ENCODE measurements around the gene PALLD.

DNA sequence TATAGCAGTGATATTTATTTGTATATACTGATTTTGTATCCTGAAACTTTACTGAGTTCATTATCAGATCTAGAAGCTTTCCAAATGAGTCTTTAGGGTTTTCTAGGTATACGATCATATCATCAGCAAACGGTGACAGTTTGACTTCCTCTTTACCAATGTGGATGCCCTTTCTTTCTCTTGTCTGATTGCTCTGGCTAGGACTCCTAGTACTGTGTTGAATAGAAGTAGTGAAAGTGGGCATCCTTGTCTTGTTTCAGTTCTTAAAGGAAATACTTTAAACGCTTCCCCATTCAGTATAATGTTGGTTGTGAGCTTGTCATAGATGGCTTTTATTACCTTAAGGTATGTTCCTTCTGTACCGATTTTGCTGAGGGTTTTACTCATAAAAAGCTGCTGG is 475.7 kb downstream of the PALLD start:
- TF ChIP-seq EZH2 (IDR thresholded peaks at IDR 0.05): no peak
- TF ChIP-seq, protein P1, sequence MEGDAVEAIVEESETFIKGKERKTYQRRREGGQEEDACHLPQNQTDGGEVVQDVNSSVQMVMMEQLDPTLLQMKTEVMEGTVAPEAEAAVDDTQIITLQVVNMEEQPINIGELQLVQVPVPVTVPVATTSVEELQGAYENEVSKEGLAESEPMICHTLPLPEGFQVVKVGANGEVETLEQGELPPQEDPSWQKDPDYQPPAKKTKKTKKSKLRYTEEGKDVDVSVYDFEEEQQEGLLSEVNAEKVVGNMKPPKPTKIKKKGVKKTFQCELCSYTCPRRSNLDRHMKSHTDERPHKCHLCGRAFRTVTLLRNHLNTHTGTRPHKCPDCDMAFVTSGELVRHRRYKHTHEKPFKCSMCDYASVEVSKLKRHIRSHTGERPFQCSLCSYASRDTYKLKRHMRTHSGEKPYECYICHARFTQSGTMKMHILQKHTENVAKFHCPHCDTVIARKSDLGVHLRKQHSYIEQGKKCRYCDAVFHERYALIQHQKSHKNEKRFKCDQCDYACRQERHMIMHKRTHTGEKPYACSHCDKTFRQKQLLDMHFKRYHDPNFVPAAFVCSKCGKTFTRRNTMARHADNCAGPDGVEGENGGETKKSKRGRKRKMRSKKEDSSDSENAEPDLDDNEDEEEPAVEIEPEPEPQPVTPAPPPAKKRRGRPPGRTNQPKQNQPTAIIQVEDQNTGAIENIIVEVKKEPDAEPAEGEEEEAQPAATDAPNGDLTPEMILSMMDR (IDR thresholded peaks at IDR 0.05 in 2 of 3, conservative IDR thresholded peaks at IDR 0.05 in 1 of 3; ENCODE audit: borderline replicate concordance in 1 of 3, insufficient read depth in 1 of 3, low read depth in 2 of 3, low read length in 2 of 3): no peak
